HG02763 (cell line): Measurements from ENCODE around the gene TMEM120A.

ENCODE experiments used
- ATAC-seq: cut with Tn5 transposase; IDR thresholded peaks from one replicate; pipeline ENCODE4 v1.9.1; 2021; ENCODE audit warnings: mild to moderate bottlenecking, moderate library complexity; ENCODE audit not compliant: unreplicated experiment

TMEM120A gene

GRCh38 chr7:75961218-75961617, 33.2 kb downstream of the TMEM120A start:
- ATAC-seq: no peak

- ATAC-seq: no peak
These were observed 34.0 kb downstream of the TMEM120A start for GRCh38 chr7:75960372-75960771.

- ATAC-seq: no peak
These were observed 35.4 kb downstream of the TMEM120A start for GRCh38 chr7:75958802-75959543.

DNA sequence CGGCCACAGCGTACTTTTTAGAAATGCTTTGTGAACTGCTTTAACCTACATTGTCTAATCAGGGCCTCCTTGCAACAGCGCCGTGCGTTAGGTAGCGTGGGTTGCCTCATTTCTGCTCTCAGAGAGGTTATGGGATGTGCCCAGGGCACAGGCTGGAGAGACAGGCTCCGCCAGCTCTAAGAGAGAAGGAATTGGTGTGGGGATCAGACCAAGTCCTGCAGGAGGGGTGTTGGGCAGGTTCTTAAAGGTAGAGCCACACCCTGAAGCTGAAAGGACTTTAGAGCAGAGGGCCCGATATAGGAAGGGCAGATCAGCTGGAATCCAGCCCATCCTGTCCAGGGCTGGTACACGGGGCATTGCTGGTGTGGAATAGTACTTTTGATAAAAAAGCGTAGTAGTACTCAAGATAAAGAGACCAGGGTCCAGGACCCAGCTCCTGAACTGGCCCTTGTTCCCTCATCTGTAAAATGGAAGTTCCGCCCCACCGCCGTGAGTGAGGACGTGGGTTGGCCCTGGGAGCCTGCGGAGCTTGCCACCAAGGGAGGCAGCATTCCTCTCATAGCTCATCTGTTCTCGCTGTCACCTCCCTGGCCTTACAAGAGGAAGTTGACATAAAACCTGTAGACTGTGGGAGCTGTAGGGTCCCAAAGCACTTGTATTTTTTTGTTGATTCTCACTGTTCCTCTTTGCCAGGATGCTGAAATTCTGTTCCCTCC, 37.2 kb downstream of the TMEM120A start:
- ATAC-seq: no peak

DNA sequence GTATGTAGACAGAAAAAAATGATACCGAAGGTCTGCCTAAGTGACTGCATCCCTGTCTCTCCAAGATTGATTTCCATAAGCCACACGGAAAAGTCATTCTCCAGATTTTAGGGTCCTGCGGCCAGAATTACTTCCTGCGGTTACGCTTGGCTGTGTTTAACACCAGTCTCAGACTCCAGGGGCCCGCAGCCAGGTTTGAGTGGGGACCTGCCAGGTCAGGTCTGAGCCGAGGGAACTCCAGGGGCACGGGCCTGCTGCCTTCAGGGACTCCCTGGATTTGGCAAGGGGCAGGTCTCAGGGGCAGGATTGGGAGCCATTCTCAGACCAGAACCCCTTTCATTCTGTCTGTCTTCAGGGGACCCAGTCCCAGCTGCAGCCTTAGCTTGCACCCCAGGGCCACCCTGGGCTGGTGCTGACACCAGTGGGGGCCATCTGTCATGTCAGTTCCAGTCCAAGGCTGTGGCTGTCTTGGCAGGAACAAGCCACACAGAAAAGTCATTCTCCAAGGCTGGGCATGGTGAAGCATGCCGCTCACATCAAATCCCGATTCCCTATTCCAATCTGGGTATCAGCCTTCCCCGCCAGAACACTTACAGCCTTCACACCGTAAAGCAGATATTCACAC, 39.0 kb downstream of the TMEM120A start:
- no peak for ATAC-seq

- ATAC-seq: no peak
These were observed 40.5 kb downstream of the TMEM120A start for GRCh38 chr7:75953931-75954330.

GRCh38 chr7:75953431-75953830, 41.0 kb downstream of the TMEM120A start:
- ATAC-seq: no peak

- ATAC-seq: no peak
These were observed 42.9 kb downstream of the TMEM120A start for GRCh38 chr7:75951506-75951905.

GRCh38 chr7:75950111-75950681, 44.2 kb downstream of the TMEM120A start:
- ATAC-seq: no peak

- no peak for ATAC-seq
These were observed 46.2 kb downstream of the TMEM120A start for GRCh38 chr7:75948179-75948578.

DNA sequence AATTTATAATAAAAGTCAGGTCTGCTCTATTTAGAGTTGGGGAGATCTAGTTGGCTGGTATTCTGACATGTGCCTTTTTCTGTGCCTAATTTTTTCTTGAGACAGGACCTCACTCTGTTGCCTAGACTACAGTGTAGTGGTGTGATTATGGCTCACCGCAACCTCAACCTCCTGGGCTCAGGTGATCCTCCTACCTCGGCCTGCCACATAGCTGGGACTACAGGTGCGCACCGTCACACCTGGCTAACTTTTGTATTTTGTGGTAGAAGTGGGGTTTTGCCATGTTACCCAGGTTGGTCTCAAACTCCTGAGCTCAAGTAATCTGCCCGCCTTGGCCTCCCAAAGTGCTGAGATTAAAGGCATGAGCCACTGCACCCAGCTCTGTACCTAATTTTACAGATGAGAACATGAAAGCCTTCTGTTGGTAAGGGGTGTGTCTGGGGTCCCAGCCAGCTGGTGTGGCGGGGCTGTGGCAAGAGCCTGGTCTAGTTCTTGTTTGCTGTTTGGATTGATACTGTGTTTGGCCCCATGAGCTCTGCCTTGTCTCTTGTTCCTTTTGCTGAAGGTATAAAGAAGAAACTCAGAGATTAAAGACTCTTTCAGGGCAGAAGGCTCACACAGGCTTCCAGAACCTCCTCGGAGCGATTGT, 48.1 kb downstream of the TMEM120A start:
- no peak for ATAC-seq

GRCh38 chr7:75945297-75946168, 48.9 kb downstream of the TMEM120A start:
- no peak for ATAC-seq

- no peak for ATAC-seq
These were observed 49.9 kb downstream of the TMEM120A start for GRCh38 chr7:75944507-75944906.

DNA sequence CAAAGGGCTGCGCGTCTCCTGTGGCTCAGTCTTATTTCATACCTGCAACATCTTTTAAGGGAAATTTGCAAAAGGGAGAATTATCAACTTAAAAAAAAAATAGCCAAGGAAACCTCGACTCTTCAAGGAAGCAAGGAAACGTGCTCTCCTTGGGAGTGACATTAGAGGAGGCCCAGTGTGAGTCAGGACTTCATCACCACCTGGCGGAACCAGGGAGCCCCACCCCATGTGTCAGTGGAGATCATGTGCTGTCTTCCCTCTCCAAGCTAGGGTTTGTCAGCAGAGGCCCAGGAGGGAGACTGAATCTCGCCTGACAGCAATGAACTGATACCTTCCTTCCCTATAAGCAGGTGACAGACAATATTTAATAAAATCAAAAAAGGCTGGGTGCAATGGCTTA, 50.5 kb downstream of the TMEM120A start:
- ATAC-seq: no peak

DNA sequence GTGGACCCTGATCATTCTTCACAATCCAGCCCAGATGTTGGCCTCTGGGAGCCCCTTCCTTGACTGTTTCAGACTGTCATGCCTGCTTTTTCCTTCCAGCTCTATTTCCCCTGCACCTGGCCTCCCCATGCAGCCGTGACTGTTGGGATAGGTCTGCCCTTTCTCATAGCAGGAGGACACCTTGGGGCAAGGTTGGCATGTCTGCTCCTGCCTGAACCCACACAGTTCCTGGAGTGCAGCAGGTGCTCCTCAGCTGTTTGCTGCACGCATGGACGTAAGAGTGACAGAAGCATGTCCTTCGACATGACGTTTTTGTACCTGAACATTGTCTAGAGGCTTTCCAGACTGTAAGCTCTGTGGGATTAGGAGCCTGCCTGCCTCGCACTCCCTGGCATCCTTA, 55.5 kb downstream of the TMEM120A start:
- no peak for ATAC-seq

GRCh38 chr7:75937958-75938786, 56.2 kb downstream of the TMEM120A start:
- no peak for ATAC-seq
